PFSK-1 (cell line): ENCODE measurements around the gene ZNF397.

Source experiments
- FOXP2 ChIP-seq: optimal IDR thresholded peaks from 2 replicates; pipeline ENCODE3; 2011; ENCODE audit warnings: borderline replicate concordance, control low read depth, inconsistent platforms; ENCODE audit not compliant: insufficient read depth; ENCODE audit errors: extremely low read length, extremely low read depth
- POLR2AphosphoS5 ChIP-seq: IDR thresholded peaks from 2 replicates; pipeline ENCODE4 v1.6.1; 2012; ENCODE audit warnings: low read depth, mild to moderate bottlenecking, control low read depth, low read length, moderate library complexity
- REST ChIP-seq, 2 experiments: IDR thresholded peaks; 2 replicates each; pipeline versions ENCODE4 v1.6.1 to v1.8.0; 2011 to 2012; ENCODE audit warnings: low read depth in 2 of 2, low read length in 2 of 2, control low read depth in 1 of 2, inconsistent platforms in 1 of 2, mild to moderate bottlenecking in 1 of 2, moderate library complexity in 1 of 2; ENCODE audit not compliant: insufficient read depth in 1 of 2
- SIN3A ChIP-seq: IDR thresholded peaks from 2 replicates; pipeline ENCODE4 v1.6.1; 2012; ENCODE audit warnings: mild to moderate bottlenecking, low read length, moderate library complexity, borderline replicate concordance; ENCODE audit not compliant: insufficient read depth
- TAF1 ChIP-seq: IDR thresholded peaks from 2 replicates; pipeline ENCODE4 v1.6.1; 2012; ENCODE audit warnings: low read length, control low read depth, borderline replicate concordance; ENCODE audit not compliant: insufficient read depth

GRCh38 chr18:35283923-35284794 is 43.3 kb downstream of the ZNF397 start:
- TF ChIP-seq POLR2AphosphoS5: no peak
- TF ChIP-seq TAF1: no peak
- no peak for TF ChIP-seq SIN3A
- no peak for TF ChIP-seq REST (IDR thresholded peaks at IDR 0.05; ENCODE audit: insufficient read depth in 1 of 2, low read depth in 2 of 2, low read length in 2 of 2)
- TF ChIP-seq FOXP2: no peak
